ES-I3 (cell line): Measurements from ENCODE around the gene DNAH1.

ENCODE experiments used
- H3K36me3 ChIP-seq: 2 replicates; pipeline ENCODE4 v1.6.1; 2013; ENCODE audit warnings: mild to moderate bottlenecking, low read length, control low read depth, moderate library complexity; ENCODE audit not compliant: insufficient read depth
- H3K4me1 ChIP-seq: 2 replicates; pipeline ENCODE4 v1.6.1; 2013; ENCODE audit warnings: mild to moderate bottlenecking, control low read depth, low read length; ENCODE audit not compliant: insufficient read depth
- H3K9ac ChIP-seq: 2 replicates; pipeline ENCODE4 v1.6.1; 2013; ENCODE audit warnings: low read depth, mild to moderate bottlenecking, low read length, moderate library complexity
- H3K9me3 ChIP-seq: 2 replicates; pipeline ENCODE4 v1.6.1; 2013; ENCODE audit warnings: mild to moderate bottlenecking, low read length, moderate library complexity; ENCODE audit not compliant: control insufficient read depth, insufficient read depth

Gene DNAH1

GRCh38 chr3:52396907-52397591 is 80.9 kb downstream of the DNAH1 start:
- no peaks in the 10 kb centered on the region for H3K4me1 ChIP-seq
- H3K36me3 ChIP-seq: peaks cover under 1% of the 10 kb centered on the region; the same call in 1 of the 2 replicates
- H3K9ac ChIP-seq: no peak overlapping the region
- no peaks in the 10 kb centered on the region for H3K9me3 ChIP-seq

GRCh38 chr3:52397676-52398399 is 81.7 kb downstream of the DNAH1 start:
- no peaks in the 10 kb centered on the region for H3K4me1 ChIP-seq
- peaks cover 3% of the 10 kb centered on the region for H3K36me3 ChIP-seq
- H3K9ac ChIP-seq: no peak overlapping the region
- no peaks in the 10 kb centered on the region for H3K9me3 ChIP-seq

- peaks cover 3% of the 10 kb centered on the region for H3K36me3 ChIP-seq
- H3K9me3 ChIP-seq: no peaks in the 10 kb centered on the region
- H3K4me1 ChIP-seq: no peaks in the 10 kb centered on the region
- H3K9ac ChIP-seq: no peak overlapping the region
Observed at GRCh38 chr3:52398670-52399081, 82.6 kb downstream of the DNAH1 start.

GRCh38 chr3:52399131-52399530 is 83.0 kb downstream of the DNAH1 start:
- peaks cover 5% of the 10 kb centered on the region for H3K36me3 ChIP-seq
- no peak overlapping the region for H3K9ac ChIP-seq
- H3K4me1 ChIP-seq: no peaks in the 10 kb centered on the region
- no peaks in the 10 kb centered on the region for H3K9me3 ChIP-seq

- no peaks in the 10 kb centered on the region for H3K4me1 ChIP-seq
- peaks cover 9% of the 10 kb centered on the region for H3K36me3 ChIP-seq
- no peak overlapping the region for H3K9ac ChIP-seq
- H3K9me3 ChIP-seq: no peaks in the 10 kb centered on the region
Observed at GRCh38 chr3:52399593-52399992, 83.5 kb downstream of the DNAH1 start.

- Histone ChIP-seq H3K9me3 (no peaks in the 10 kb centered on the region), H3K4me1 (no peaks in the 10 kb centered on the region), H3K36me3 (peaks cover 11% of the 10 kb centered on the region), H3K9ac (no peak overlapping the region)
Observed at GRCh38 chr3:52400275-52400793, 84.2 kb downstream of the DNAH1 start.

GRCh38 chr3:52401021-52401420 is 84.9 kb downstream of the DNAH1 start:
- Histone ChIP-seq H3K36me3 (peaks cover 14% of the 10 kb centered on the region), H3K9ac (no peak overlapping the region)

GRCh38 chr3:52401551-52401950 is 85.4 kb downstream of the DNAH1 start:
- Histone ChIP-seq H3K9me3 (no peaks in the 10 kb centered on the region), H3K9ac (no peak overlapping the region), H3K4me1 (no peaks in the 10 kb centered on the region), H3K36me3 (peaks cover 16% of the 10 kb centered on the region)

More at GRCh38 chr3:52401021-52401420, 84.9 kb downstream of the DNAH1 start:
- H3K4me1 ChIP-seq: no peaks in the 10 kb centered on the region
- no peaks in the 10 kb centered on the region for H3K9me3 ChIP-seq

- Histone ChIP-seq H3K4me1 (no peaks in the 10 kb centered on the region), H3K9me3 (no peaks in the 10 kb centered on the region), H3K36me3 (peaks cover 19% of the 10 kb centered on the region), H3K9ac (no peak overlapping the region)
Observed at GRCh38 chr3:52402101-52402521, 86.0 kb downstream of the DNAH1 start.

- Histone ChIP-seq H3K36me3 (peaks cover 25% of the 10 kb centered on the region), H3K9me3 (no peaks in the 10 kb centered on the region), H3K9ac (no peak overlapping the region), H3K4me1 (no peaks in the 10 kb centered on the region)
Observed at GRCh38 chr3:52402706-52403270, 86.7 kb downstream of the DNAH1 start.

GRCh38 chr3:52403271-52403841 is 87.2 kb downstream of the DNAH1 start:
- H3K36me3 ChIP-seq: peaks cover 31% of the 10 kb centered on the region
- H3K4me1 ChIP-seq: no peaks in the 10 kb centered on the region
- no peaks in the 10 kb centered on the region for H3K9me3 ChIP-seq
- H3K9ac ChIP-seq: no peak overlapping the region

GRCh38 chr3:52403955-52404354 is 87.8 kb downstream of the DNAH1 start:
- no peak overlapping the region for H3K9ac ChIP-seq
- no peaks in the 10 kb centered on the region for H3K4me1 ChIP-seq
- H3K9me3 ChIP-seq: no peaks in the 10 kb centered on the region
- H3K36me3 ChIP-seq: peaks cover 33% of the 10 kb centered on the region

- peaks cover 33% of the 10 kb centered on the region for H3K36me3 ChIP-seq
- no peaks in the 10 kb centered on the region for H3K4me1 ChIP-seq
- H3K9me3 ChIP-seq: no peaks in the 10 kb centered on the region
- no peak overlapping the region for H3K9ac ChIP-seq
Observed at GRCh38 chr3:52404391-52404790, 88.3 kb downstream of the DNAH1 start.

- H3K9ac ChIP-seq: no peak overlapping the region
- no peaks in the 10 kb centered on the region for H3K9me3 ChIP-seq
- no peaks in the 10 kb centered on the region for H3K4me1 ChIP-seq
- H3K36me3 ChIP-seq: peaks cover 33% of the 10 kb centered on the region
Observed at GRCh38 chr3:52405066-52405465, 88.9 kb downstream of the DNAH1 start.
